GM12891 (cell line): ENCODE measurements around the gene NFATC2.

ENCODE experiments used
- POLR2A ChIP-seq: IDR thresholded peaks from 2 replicates; pipeline ENCODE4 v1.6.1; 2011; ENCODE audit warnings: low read depth, low read length, control low read depth
- POLR2AphosphoS5 ChIP-seq: IDR thresholded peaks from 2 replicates; pipeline ENCODE4 v1.6.1; 2011; ENCODE audit warnings: low read depth, low read length, control low read depth
- SPI1 ChIP-seq: IDR thresholded peaks from 2 replicates; pipeline ENCODE4 v1.6.1; 2011; ENCODE audit warnings: low read depth, low read length, control low read depth
- TAF1 ChIP-seq: IDR thresholded peaks from 2 replicates; pipeline ENCODE4 v1.6.1; 2011; ENCODE audit warnings: low read depth, low read length, control low read depth

DNA sequence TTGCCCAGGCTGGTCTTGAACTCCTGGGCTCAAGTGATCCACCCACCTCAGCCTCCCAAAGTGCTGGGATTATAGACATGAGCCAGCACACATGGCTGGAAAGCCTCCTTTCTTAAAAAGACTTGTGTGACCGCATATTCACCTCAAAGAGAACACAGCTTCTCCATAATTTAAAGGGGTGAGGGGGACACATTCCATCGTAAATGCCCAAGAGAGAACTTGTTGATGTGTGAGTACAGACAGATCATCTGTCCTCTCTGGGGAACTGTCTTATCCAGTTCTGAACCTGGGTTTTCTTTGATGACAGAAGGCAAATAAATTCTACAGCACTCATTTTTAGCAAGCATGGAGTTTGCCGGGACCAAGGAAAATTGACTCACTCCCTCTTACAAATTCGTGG, 47.2 kb downstream of the NFATC2 start:
- no peak for TF ChIP-seq POLR2AphosphoS5
- no peak for TF ChIP-seq POLR2A
- no peak for TF ChIP-seq TAF1
- no peak for TF ChIP-seq SPI1
